Esophagus squamous epithelium (tissue), 5 donors: Measurements from ENCODE around the gene MCC. TPM values are rescaled to one million over a fixed set of nuclear protein-coding genes. Genes with fewer than 3 reads are reported as not detected.

Experiments
- DNase-seq: peaks from one replicate; lab custom pipeline; 2025; lab: John Stamatoyannopoulos, UW
- H3K27ac ChIP-seq, 4 donors: fragments of 200-600 bp; sonication (generic); one replicate each; pipeline ENCODE4 v1.5.1; 2016 to 2019; ENCODE audit warnings: mild to moderate bottlenecking in 1 of 4
- H3K27me3 ChIP-seq, 4 donors: fragments of 200-600 bp; sonication (generic); 1 replicate in 3 of 4; 2 replicates in 1 of 4; pipeline versions ENCODE4 v1.5.1 to v1.6.0; 2017 to 2021; ENCODE audit warnings: antibody characterized with exemption in 1 of 4
- H3K36me3 ChIP-seq, 3 donors: fragments of 200-600 bp; sonication (generic); one replicate each; pipeline ENCODE4 v1.5.1; 2016 to 2019
- H3K4me1 ChIP-seq, 3 donors: fragments of 200-600 bp; sonication (generic); one replicate each; pipeline ENCODE4 v1.5.1; 2017 to 2019
- H3K4me3 ChIP-seq, 4 donors: fragments of 200-600 bp; sonication (generic); 1 replicate in 3 of 4; 2 replicates in 1 of 4; pipeline ENCODE4 v1.5.1; 2016 to 2019; ENCODE audit warnings: mild to moderate bottlenecking in 2 of 4, moderate library complexity in 1 of 4
- H3K9me3 ChIP-seq, 3 donors: fragments of 200-600 bp; sonication (generic); one replicate each; pipeline ENCODE4 v1.5.1; 2016 to 2019
- CTCF ChIP-seq, 6 experiments: fragments of 450-650 bp in 4 of 6; fragments of 200-600 bp in 2 of 6; sonication (generic) in 2 of 6; IDR thresholded peaks; one replicate each; pipeline ENCODE4 v1.5.1; 2016 to 2019; ENCODE audit warnings: antibody characterized with exemption in 6 of 6, mild to moderate bottlenecking in 4 of 6, moderate library complexity in 4 of 6
- POLR2A ChIP-seq, 4 donors: fragments of 450-650 bp; IDR thresholded peaks; one replicate each; pipeline ENCODE4 v1.6.1; 2017; ENCODE audit warnings: antibody characterized with exemption in 4 of 4, mild to moderate bottlenecking in 4 of 4, moderate library complexity in 3 of 4
- WGBS, 2 donors: methylation state at CpG; one replicate each; pipeline ENCODE4 v1.1.5; 2018; 5-methylcytosine and 5-hydroxymethylcytosine counted together
- intact Hi-C: fragments of 100-400 bp; cut with DNase I; formaldehyde crosslinking; loops from one replicate; pipeline ENCODE4 v1.15.0; 2022
- total RNA-seq, 4 donors: library from RNA; depleted of rRNA; stranded (reverse); fragments of >200 nt; gene quantifications; one replicate each; pipeline ENCODE4 v1.1.0, GENCODE V29; 2016
- donor health status: DM: yes; HTN: yes; CAD: no.

Gene MCC
- total RNA-seq, 4 donors from 2014 or later: 41.6 to 45.4 (median 43.4) TPM

GRCh38 chr5:113199122-113199905 is 288.9 kb downstream of the MCC start:
- Histone ChIP-seq H3K27me3 (no peaks in the 10 kb centered on the region), H3K4me1 (peaks cover 0 to 52% (median 9%) of the 10 kb centered on the region in 3 donors), H3K36me3 (peaks cover 0 to 24% (median 0%) of the 10 kb centered on the region in 3 donors), H3K27ac (no peak overlapping the region), H3K9me3 (no peaks in the 10 kb centered on the region), H3K4me3 (no peak overlapping the region)
- intact Hi-C loops: no loop called here
- 68 to 75% methylated on average over 5 of the region's 5 CpGs for WGBS, 2 donors
- TF ChIP-seq CTCF (IDR thresholded peaks at IDR 0.05): no peak
- no peak for TF ChIP-seq POLR2A (IDR thresholded peaks at IDR 0.05)
- DNase-seq: no peak

GRCh38 chr5:113197456-113198200 is 290.6 kb downstream of the MCC start:
- H3K36me3 ChIP-seq: peaks cover 0 to 26% (median 0%) of the 10 kb centered on the region in 3 donors
- intact Hi-C loops: no loop called here
- whole genome bisulfite sequencing, 2 donors: 87 to 97% methylated on average over 7 of the region's 7 CpGs
- no peak overlapping the region for H3K27ac ChIP-seq
- H3K4me1 ChIP-seq: peaks cover 0 to 36% (median 9%) of the 10 kb centered on the region in 3 donors
- no peaks in the 10 kb centered on the region for H3K9me3 ChIP-seq
- no peak overlapping the region for H3K4me3 ChIP-seq
- DNase-seq: no peak
- TF ChIP-seq CTCF (IDR thresholded peaks at IDR 0.05): no peak
- no peak for TF ChIP-seq POLR2A (IDR thresholded peaks at IDR 0.05)
- H3K27me3 ChIP-seq: no peaks in the 10 kb centered on the region

GRCh38 chr5:113195771-113196170 is 292.5 kb downstream of the MCC start:
- no peaks in the 10 kb centered on the region for H3K27me3 ChIP-seq
- peaks cover 0 to 36% (median 4%) of the 10 kb centered on the region in 3 donors for H3K4me1 ChIP-seq
- H3K4me3 ChIP-seq: no peak overlapping the region
- H3K36me3 ChIP-seq: peaks cover 0 to 26% (median 0%) of the 10 kb centered on the region in 3 donors
- DNase-seq: no peak
- 82 to 87% methylated on average over 3 to 4 of the region's 4 CpGs for WGBS, 2 donors
- intact Hi-C loops: no loop called here
- TF ChIP-seq POLR2A (IDR thresholded peaks at IDR 0.05) (no peak), CTCF (IDR thresholded peaks at IDR 0.05) (no peak)
- no peaks in the 10 kb centered on the region for H3K9me3 ChIP-seq
- H3K27ac ChIP-seq: no peak overlapping the region

GRCh38 chr5:113195251-113195650 is 293.0 kb downstream of the MCC start:
- peaks cover 0 to 26% (median 0%) of the 10 kb centered on the region in 3 donors for H3K36me3 ChIP-seq
- WGBS, 2 donors: 94 to 95% methylated on average over 3 of the region's 3 CpGs
- H3K9me3 ChIP-seq: no peaks in the 10 kb centered on the region
- H3K27me3 ChIP-seq: no peaks in the 10 kb centered on the region
- DNase-seq: no peak
- no peak for TF ChIP-seq POLR2A (IDR thresholded peaks at IDR 0.05)
- TF ChIP-seq CTCF (IDR thresholded peaks at IDR 0.05): no peak
- H3K4me3 ChIP-seq: no peak overlapping the region
- H3K4me1 ChIP-seq: peaks cover 0 to 36% (median 4%) of the 10 kb centered on the region in 3 donors
- H3K27ac ChIP-seq: no peak overlapping the region
- intact Hi-C loops: no loop called here

- intact Hi-C loops: no loop called here
- Histone ChIP-seq H3K27ac (no peak overlapping the region), H3K4me1 (peaks cover 0 to 36% (median 6%) of the 10 kb centered on the region in 3 donors), H3K36me3 (peaks cover 0 to 26% (median 0%) of the 10 kb centered on the region in 3 donors), H3K4me3 (no peak overlapping the region), H3K27me3 (no peaks in the 10 kb centered on the region), H3K9me3 (no peaks in the 10 kb centered on the region)
- no peak for DNase-seq
- no peak for TF ChIP-seq POLR2A (IDR thresholded peaks at IDR 0.05)
- TF ChIP-seq CTCF (IDR thresholded peaks at IDR 0.05): no peak
- 82 to 83% methylated on average over 5 of the region's 5 CpGs for WGBS, 2 donors
Observed at GRCh38 chr5:113194591-113194990, 293.7 kb downstream of the MCC start.
